ENCODE measurements around the gene NPDC1. TPM values are rescaled to one million over a fixed set of nuclear protein-coding genes. Genes with fewer than 3 reads are reported as not detected.

Gene NPDC1
- total RNA-seq, 1 donor from 2014 or later, result 157 TPM

DNA sequence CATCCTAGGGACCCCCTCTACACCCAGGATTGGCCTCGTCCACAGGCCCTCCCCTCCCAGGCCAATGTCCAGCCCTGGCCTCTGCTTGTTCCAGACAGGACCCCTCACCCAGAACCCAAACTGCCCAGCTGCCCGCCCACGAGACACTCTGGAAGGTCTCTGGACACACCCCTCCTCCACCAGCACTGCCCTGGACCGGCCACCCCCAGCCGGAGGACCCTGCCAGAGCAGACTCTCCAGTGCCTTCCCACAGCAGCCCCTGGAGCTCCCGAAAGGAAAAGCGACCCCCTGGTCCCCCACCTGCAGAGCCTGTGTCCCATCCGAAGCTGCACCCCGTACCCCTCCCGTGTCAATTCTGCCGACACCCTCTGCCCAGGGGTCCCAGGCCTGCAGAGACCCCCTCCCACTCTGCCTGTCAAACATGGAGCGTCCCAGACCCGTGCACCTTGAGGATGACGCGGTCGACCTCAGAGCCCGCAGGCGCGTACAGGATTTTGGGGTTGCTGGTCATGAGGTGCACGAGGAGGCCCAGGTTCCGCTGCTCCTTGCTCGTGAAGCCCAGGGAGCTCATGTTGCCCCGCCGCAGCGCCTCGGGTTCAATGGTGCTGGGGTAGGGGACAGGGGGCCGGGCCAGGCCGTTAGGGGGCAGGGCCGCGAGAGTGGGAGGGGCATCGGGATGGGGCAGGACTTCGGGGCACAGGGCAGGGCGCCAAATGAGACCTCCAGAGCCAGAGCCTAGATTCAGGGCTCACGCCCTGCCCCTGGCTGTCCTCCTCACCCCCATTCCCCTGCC lies 25.9 kb downstream of the NPDC1 start:
- ATAC-seq, result no peak
- intact Hi-C loops (cut with DNase I), result loop anchor here (10.0 kb wide), 1 partner anchor 175 kb away; the partner anchor contains the start of genes AJM1 and PHPT1
- DNase-seq (ENCODE audit: low spot score), result no peak

DNA sequence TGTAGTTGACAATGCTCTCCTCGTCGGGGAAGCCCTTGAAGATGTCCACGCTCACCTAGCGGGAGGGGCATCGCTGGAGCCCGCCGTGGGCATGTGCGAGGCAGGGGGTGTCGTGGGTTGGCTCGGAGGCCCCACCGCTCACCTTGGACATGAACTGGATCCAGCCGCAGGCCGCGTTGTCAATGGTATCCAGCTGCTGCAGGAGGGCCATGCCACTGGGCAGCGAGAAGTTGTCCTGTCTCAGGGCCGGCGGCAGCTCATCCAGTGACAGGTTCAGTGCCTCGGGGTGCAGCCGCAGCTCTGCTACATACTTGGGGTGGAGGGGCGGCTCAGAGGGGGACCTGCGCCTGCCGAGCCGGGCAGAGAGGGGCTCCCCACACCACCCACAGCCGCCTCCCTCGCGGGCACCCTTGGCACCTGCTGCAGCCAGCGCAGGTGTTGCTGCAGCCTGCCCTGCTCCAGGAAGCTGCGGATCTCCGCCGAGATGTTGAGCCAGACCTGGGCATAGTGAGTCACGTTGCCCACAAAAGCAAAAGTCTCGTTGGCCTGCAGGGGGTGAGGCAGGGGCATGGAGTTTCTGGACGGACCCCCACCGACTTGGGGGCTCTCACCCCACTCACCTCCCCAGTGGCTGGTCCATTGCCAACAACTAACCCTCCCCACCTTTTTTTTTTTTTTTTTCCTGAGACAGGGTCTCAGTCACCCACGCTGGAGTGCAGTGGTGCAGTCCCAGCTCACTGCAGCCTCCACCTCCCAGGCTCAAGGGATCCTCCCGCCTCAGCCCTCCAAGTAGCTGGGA lies 27.0 kb downstream of the NPDC1 start:
- DNase-seq (ENCODE audit: low spot score) (no peak), ATAC-seq (no peak)
- intact Hi-C loops (cut with DNase I), result no loop called here

DNA sequence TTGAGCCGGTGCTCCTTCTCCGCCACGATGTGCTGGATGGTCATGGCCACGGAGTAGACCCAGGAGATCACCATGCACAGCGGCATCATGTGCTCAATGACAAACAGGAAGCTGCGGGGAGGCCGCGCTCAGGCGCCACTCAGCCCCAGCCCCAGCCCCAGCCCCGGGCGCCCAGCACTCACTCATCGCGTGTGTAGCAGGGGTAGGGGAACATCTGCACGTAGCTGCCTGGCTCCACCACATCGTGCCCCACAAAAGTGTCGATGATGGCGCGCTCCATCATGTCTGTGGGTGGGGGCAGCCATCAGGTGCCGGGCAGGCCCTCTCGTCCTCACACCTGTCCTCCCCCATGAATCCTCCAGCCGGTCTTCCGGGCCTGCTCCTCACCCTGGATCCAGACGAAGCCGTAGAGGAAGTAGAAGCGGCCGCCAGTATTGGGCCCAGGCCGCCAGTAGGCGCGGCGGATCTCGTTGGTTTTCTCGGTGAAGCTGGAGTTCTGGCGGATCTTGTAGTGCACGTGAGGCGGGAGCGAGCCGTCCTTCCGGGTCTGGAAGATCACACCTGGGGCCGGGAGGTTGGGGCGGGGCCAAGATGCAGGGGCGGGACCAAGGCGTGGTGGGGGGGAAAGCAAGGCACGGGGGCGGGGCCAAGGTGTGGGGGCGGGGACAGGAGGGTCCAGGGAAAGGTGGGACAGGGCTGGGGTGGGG lies 28.0 kb downstream of the NPDC1 start:
- no peak for ATAC-seq
- intact Hi-C loops (cut with DNase I), result no loop called here

DNA sequence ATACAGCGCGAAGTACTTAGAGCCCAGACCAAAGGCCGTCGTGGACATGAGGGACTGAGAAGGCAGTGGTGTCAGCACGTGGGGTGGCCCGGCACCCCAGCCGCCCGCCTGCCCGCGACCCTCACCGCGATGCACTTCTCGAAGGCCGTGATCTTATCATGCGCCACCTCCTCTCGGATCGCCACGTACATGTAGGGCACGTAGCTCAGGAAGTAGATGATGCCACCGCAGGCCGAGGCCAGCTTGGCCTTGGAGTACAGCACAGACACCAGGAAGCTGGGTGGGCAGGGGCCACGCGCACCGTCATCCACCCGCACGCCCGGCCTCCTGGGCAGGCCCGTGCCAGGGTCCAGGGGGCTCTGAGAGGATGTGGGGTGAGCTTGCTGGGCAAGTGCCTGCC lies 28.9 kb downstream of the NPDC1 start:
- ATAC-seq, result no peak
- intact Hi-C loops (cut with DNase I), result no loop called here
- no peak for DNase-seq (ENCODE audit: low spot score)

More for the DNA sequence above, 28.0 kb downstream of the NPDC1 start:
- no peak for DNase-seq (ENCODE audit: low spot score)

DNA sequence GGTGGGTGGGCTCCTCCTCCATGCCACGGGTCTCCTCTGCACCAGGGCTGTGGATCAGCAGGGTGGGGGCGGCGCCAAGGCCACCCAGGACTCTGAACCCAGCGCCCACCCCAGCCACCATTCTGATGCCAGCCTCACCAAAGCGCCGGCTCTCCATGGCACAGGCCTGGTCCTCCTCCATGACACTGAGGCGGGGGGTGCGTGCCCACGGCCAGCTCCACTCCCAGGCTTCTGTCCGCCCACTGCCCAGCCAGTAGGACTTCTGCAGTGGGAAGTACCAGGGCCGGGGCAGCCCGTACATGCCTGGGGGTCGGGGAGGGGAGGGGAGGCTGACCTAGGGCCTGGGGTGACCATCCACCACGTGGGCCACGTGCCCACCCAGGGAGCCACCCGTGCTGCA lies 29.5 kb downstream of the NPDC1 start:
- DNase-seq (ENCODE audit: low spot score), result no peak
- intact Hi-C loops (cut with DNase I), result no loop called here
- no peak for ATAC-seq

DNA sequence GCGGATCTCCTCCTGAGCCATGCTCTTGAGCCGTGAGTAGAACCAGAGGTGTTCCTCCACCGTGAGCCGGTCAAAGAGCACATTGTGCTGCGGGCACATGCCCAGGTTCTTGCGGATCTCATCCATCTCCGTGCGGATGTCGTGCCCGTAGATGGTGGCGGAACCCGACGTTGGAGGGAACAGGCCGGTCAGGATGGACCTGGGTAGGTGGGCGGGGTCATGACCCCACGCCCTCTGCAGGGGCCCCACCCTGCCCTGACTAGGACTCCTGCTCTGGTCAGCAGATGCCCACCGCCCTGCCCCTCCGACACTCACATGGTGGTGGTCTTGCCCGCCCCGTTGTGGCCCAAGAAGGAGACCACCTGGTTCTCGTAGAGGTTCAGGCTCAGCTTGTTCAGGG lies 30.0 kb downstream of the NPDC1 start:
- no peak for ATAC-seq
- intact Hi-C loops (cut with DNase I), result no loop called here
- DNase-seq (ENCODE audit: low spot score), result no peak

DNA sequence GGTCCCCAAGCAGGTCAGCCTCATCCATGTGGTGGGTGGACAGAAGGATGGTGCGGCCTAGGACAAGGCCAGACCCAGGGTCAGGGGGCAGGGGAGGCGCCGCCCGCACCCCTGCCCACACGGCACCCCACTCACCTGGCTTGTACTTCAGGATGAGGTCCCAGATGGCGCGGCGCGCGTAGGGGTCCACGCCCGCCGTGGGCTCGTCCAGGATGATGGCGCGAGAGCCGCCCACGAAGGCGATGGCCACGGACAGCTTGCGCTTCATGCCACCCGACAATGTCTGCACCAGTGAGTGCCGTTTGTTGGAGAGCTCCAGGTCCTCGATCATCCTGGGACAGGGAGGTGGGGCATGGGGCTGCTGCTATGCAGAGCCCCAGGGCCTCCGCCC lies 30.4 kb downstream of the NPDC1 start:
- no peak for ATAC-seq
- intact Hi-C loops (cut with DNase I), result no loop called here

DNA sequence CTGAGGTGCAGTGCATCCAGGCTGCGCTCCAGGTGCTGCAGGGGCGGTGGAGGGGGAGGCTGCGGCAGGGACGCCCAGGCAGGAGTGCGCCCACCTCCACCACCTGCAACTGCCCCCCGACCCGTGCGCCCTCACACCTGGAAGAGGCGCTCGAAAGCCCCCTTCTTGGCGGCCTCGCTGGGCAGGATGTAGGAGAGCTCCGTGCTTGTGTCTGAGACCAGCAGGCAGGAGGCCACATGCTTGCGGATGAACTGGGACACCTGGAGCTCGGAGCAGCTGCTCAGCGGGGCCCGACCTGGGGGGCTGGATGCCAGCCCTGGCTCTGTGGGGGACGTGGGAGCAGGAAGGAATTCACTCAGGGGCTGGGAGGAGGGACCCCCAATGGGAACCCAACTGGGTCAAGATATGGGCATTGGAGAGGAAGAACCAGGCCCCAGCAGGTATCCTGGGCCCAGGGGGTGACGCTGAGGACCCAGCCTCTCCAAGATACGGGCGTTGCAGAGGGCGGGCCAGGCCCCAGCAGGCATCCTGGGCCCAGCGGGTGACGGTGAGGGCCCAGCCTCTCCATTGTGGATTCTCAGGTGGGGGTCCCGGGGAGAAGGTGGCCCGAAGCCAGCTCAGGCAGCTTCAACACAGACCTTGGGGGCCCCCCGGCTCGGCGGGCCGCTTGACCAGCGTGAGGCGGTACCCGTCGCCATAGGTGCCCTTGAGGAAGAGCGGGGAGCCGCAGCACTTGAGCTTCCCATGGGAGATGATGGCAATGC lies 31.0 kb downstream of the NPDC1 start:
- no peak for DNase-seq (ENCODE audit: low spot score)
- ATAC-seq, result no peak
- intact Hi-C loops (cut with DNase I), result no loop called here

More for the DNA sequence above, 30.4 kb downstream of the NPDC1 start:
- no peak for DNase-seq (ENCODE audit: low spot score)

DNA sequence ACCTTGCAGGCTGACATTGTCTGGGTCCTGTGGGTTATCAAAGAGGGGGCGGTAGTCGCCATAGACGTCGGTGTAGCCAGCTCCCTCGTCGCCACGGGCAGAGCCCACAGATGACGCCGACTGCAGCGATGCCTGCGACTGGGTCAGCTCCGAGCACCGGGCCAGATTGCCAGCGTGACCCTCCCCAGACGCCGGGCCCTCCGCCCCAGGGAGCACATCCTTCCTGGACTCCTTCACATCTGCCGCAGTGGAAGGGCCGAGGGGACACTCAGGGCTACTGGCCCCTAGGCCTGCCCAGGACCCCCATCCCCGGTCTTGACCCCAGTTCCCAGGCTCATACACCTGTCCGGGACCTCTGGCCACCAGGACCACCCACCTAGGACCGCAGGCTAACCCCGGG lies 31.8 kb downstream of the NPDC1 start:
- no peak for DNase-seq (ENCODE audit: low spot score)
- no peak for ATAC-seq
- intact Hi-C loops (cut with DNase I), result no loop called here

DNA sequence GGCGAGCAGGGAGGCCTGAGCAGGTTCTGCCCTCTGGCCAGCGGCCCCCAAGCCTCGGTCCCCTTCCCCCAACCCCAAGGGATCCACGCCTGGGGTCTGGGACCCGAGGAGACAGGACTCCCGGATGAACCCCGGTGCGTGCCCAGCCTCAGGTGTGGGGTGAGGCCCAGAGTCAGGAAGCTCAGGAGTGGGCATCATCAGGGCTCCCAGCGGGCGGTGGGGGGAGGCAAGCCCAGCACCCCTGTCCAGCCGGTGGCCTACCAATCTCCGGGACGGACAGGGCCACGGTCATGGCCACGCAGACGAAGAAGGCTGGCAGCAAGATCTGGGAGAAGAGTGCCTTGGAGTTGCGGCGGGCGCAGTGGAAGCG lies 32.4 kb downstream of the NPDC1 start:
- intact Hi-C loops (cut with DNase I), result no loop called here
- no peak for DNase-seq (ENCODE audit: low spot score)
- ATAC-seq, result no peak

DNA sequence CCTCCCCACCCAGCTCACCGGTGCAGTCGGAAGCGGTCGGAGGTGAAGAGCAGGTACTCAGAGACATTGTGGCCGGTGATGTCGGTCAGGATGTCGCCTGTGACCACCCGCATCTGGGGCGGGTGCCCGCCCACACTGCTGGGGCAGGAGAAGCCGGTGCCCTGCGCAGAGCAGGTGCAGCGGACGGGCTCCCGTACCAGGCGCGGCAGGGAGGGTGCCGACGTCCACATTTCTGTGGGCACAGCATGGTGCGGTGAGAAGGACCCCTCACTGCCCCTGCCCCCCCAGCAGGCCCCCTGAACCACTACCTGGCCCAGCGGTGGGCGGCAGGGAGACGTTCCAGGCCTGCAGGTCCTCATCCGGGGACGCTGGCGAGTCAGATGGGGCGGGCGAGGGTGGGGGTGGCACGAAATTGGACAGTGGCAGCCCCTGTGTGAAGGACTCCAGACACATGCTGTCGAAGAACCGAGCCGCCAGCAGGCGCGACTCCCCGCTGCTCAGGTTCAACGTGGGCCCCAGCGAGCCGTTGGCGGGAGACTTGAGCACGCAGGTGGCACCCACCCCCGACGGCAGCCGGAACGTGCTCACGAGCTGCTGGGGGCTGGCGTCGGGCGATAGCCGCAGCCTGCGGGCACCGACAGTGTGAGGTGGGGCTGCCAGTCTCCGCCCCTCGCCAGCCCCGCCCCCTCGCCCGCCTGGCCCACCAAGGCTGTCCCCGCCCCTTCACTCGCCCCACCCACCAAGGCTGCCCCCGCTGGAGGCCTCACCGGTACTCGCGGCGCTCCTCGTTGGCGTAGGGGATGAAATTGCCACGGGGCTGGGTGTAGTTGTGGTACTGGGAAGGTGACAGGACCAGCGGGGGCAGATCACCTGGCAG lies 33.0 kb downstream of the NPDC1 start:
- DNase-seq (ENCODE audit: low spot score), result no peak
- no peak for ATAC-seq
- intact Hi-C loops (cut with DNase I), result no loop called here

DNA sequence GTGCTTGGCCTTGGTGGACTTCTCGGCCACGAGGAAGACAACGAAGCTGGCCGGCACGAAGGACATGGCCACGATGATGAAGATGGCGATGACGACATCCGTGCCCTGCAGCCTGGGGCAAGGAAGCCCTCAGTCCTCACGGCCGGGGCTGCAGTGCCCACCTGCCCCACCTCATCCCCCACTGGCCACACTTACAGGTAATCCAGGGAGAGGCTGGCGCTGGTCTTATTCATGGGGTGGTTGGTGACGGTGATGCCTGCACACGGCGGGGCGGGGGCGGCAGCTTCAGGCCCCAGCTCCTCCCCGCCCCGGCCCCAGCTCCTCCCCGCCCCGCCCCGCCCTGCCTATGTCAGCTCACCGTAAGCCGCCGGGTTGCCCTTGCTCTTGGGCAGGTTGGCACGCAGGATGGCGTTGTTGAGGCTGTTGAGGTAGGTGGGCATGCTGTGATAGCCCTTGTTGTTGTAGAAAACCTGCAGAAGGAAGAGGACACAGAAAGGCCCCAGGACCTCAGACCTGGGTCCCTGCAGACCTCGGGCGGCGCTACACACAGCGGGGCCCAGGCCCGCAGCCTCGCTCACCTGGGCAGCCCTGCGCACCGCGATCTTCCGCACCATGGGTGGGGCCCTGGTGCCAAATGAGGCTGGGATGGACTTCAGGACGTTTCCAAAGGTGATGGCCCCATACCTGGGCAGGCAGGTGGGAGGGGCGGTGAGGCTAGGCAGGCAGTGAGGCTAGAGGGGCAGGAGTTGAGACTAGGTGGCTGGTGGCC lies 33.9 kb downstream of the NPDC1 start:
- ATAC-seq (no peak), DNase-seq (ENCODE audit: low spot score) (no peak)

DNA sequence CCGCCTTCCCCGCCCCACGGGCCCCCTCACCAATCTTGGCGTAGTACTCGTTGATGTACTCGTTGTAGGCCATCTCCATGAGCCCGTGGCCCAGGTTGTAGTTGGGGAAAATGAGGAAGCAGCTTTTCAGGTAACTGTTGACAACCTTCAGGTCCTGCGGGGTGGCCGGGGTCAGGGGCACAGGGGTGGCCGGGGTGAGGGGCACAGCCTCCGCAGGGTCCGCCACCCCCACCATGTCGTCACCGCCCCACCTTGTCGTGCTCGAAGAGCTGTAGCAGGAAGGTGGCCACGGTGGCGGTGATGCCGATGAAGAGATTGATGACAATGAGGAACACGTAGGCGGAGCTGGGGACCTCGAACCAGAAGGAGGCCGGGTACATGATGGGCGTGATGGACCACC lies 34.8 kb downstream of the NPDC1 start:
- ATAC-seq (no peak), DNase-seq (ENCODE audit: low spot score) (no peak)

More for the DNA sequence above, 33.9 kb downstream of the NPDC1 start:
- intact Hi-C loops (cut with DNase I), result no loop called here

DNA sequence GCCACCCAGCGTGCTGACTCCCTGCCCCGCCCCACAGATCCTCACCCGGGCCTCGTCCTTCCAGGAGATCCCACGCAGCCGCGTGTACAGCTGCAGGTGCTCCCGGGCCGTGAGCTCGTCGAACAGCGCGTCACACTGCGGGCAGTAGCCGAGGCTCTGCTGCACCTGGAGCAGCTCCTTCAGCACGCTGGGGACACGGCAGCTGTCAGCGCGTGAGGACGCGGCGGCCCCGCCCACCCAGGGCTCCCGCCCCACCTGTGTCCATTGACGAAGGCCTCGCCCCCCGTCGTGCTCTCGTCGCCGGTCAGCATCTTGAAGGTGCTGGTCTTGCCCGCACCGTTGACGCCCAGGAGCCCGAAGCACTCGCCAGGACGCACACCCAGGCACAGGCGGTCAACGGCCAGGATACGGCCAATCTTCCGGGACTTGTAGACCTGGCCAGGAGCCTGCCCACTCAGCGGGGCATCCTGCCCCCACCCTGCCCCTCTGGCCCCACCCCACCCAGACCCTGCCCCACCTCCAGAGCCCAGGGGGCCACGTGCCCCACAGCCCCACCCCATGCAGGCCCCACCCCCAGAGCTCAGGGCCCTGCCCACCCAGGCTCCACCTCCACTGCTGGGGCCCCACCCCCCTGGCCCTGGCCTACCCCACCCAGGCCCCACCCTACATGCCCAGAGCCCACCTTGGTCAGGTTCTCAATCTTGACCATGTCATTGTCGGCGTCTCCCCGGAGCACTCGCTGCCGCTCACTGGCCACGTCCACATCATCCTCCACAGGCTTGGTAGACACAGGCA lies 35.8 kb downstream of the NPDC1 start:
- DNase-seq (ENCODE audit: low spot score), result no peak
- no peak for ATAC-seq
- intact Hi-C loops (cut with DNase I), result no loop called here

More for the DNA sequence above, 34.8 kb downstream of the NPDC1 start:
- intact Hi-C loops (cut with DNase I), result no loop called here

DNA sequence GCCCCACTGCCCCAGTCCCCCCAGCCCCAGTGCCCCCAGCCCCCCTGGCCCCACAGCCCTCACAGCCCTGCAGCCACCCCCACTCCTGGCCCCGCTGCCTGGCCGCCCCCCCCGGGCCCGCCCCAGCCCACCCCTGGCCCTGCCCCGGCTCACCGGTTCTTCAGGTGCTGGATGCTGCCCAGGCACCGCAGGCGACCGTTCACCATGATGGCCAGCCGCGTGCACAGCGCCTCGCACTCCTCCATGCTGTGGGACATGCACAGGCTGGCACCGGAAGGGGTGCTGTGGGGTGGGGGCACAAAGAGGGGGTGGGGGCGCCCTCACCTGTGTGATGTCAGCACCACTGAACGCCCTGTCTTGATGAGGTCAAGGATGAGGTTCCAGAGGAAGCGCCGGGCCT lies 36.8 kb downstream of the NPDC1 start:
- ATAC-seq, result no peak
- intact Hi-C loops (cut with DNase I), result no loop called here
- no peak for DNase-seq (ENCODE audit: low spot score)

DNA sequence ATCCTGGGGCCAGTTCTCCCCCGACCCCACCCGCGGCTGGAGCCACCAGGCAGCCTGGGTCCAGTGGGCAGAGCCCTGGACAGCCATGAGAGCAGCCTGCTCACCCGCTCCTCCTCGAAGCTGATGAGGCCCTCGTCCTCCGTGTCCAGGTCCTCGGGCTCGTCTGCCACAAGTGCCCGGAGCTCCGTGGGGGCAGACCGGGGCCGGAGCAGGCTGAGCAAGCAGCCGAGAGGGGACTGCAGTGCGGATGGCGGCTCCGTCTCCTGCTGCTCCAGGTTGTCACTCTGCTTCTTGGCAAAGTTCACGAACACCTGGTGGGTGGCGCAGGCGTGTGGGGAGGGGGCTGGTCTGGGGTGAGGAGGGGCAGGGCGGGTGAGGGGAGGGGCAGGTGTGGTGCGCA lies 37.7 kb downstream of the NPDC1 start:
- DNase-seq (ENCODE audit: low spot score), result no peak
- ATAC-seq, result no peak
- intact Hi-C loops (cut with DNase I), result no loop called here

DNA sequence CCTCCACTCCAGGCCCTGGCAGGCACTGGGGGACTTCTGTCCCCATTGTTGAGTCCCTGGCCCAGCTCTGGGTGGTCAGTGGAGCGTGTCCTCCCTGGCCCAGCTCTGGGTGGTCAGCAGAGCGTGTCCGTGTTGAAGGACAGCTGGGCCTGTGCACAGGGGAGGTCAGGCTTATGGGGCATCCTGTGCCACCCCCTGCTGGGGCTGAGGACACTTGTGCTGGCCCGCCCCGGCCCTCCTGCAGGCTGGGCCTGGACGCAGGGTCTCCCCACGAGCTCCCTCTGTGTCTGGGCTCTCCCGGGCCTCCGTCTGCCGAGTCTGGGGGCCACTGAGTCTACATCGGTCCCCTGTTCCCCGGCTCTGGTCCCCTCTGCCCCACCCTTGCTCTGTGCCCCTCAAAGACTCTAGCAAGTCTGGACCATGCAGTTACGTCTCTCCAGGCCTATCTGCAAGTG lies 38.1 kb downstream of the NPDC1 start:
- peak; percentile 15 for ATAC-seq
- intact Hi-C loops (cut with DNase I), result no loop called here
- DNase-seq (ENCODE audit: low spot score), result no peak
